Natural killer cell treated with Interleukin-12 subunit alpha and Interleukin-12 subunit beta and Interleukin-15 and Interleukin-18, amount 100 ng/mL, for 72 hours (primary cell): ENCODE results near the gene STC2. TPM values are rescaled to one million over a fixed set of nuclear protein-coding genes. Genes with fewer than 3 reads are reported as not detected.

Experiments used
- ATAC-seq, 2 donors: fragments of 150-1000 bp; cut with Tn5 transposase in 1 of 2; sonication (Bioruptor Pico), chemical (Tn5 transposase) in 1 of 2; 2 replicates each; pipeline ENCODE4 v1.10.0; 2021
- DNase-seq: peaks from one replicate; pipeline ENCODE4 v3.0.0; 2022; ENCODE audit warnings: low spot score
- H3K27ac Mint-ChIP-seq, 2 donors: 1 replicate in 1 of 2; 2 replicates in 1 of 2; pipeline ENCODE4 v1.8.0; 2022; ENCODE audit warnings: mixed read lengths in 2 of 2, mild to moderate bottlenecking in 1 of 2, moderate library complexity in 1 of 2
- H3K27me3 Mint-ChIP-seq, 2 donors: 1 replicate in 1 of 2; 2 replicates in 1 of 2; pipeline ENCODE4 v1.8.0; 2022; ENCODE audit warnings: mixed read lengths in 2 of 2
- H3K36me3 Mint-ChIP-seq: one replicate; pipeline ENCODE4 v1.8.0; 2022; ENCODE audit warnings: mixed read lengths
- H3K4me1 Mint-ChIP-seq, 2 donors: 1 replicate in 1 of 2; 2 replicates in 1 of 2; pipeline ENCODE4 v1.8.0; 2022; ENCODE audit warnings: low read depth in 2 of 2, mixed read lengths in 2 of 2, mild to moderate bottlenecking in 1 of 2
- H3K4me3 Mint-ChIP-seq: one replicate; pipeline ENCODE4 v1.8.0; 2022; ENCODE audit warnings: mixed read lengths
- H3K9me3 Mint-ChIP-seq: 2 replicates; pipeline ENCODE4 v1.8.0; 2022; ENCODE audit warnings: mixed read lengths
- total RNA-seq, 2 donors: library from RNA; stranded (reverse); gene quantifications; one replicate each; pipeline ENCODE4 v1.2.3, GENCODE V29; 2022

STC2 gene
- total RNA-seq, 2 donors from 2014 or later, result 0.59 to 0.78 TPM

DNA sequence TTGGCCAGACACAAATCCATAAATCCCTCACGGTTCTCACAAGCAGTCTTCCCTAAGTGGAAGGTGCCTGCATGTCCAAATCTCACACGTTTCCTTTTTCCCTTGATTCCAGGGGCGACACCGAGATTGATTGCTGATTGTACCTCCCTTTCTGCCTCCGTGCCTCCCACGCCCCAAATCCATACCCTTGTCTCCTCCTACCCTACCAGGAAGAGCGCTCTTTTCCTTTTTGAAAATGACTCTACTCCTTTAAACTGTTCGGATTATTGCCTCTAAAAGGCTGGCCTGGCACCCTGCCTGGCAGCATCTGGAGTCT lies 4.5 kb downstream of the STC2 start:
- peak; percentile 51 for DNase-seq
- no peak for ATAC-seq
- Mint-ChIP-seq H3K4me3 (no peak overlapping the region), H3K9me3 (no peaks in the 10 kb centered on the region), H3K36me3 (no peaks in the 10 kb centered on the region), H3K27ac (no peak overlapping the region), H3K27me3 (peaks cover 41 to 46% of the 10 kb centered on the region in 2 donors), H3K4me1 (peaks cover 4 to 6% of the 10 kb centered on the region in 2 donors)

DNA sequence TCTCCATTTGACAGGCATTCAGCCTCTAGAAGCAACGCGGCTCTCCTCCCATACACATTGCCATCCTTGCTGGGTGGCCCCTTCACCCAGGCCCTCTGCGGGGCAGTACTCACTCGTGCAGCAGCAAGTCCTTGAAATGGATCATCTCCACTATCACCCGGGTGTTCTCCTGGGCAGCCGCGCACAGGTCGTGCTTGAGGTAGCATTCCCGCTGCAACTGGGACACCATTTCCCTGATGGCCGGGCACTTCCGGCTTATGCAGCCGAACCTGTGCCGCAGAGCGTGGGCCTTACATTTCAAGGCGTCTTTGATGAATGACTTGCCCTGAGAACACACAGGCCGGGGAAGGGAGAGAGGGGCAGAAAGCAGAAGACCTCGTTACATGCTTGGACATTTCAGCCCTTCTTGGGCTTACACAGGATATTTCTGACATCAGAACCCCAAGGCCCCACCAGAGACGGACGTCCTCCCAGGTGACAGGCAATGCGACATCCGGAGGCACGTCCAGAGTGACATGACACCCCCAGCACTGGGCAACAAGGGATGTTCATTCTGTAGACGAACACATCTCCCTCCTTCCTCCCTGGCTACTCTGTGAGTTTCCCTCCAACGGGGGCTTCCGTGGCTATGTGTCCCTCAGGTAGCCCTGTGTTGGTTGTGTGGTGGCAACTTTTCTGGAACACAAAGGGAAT lies 5.0 kb downstream of the STC2 start:
- DNase-seq (peak; percentile 37), ATAC-seq (no peak)
- Mint-ChIP-seq H3K4me1 (peaks cover under 1 to 1% of the 10 kb centered on the region in 2 donors), H3K36me3 (no peaks in the 10 kb centered on the region), H3K9me3 (no peaks in the 10 kb centered on the region), H3K4me3 (no peak overlapping the region), H3K27ac (no peak overlapping the region), H3K27me3 (peaks cover 39 to 46% of the 10 kb centered on the region in 2 donors)

DNA sequence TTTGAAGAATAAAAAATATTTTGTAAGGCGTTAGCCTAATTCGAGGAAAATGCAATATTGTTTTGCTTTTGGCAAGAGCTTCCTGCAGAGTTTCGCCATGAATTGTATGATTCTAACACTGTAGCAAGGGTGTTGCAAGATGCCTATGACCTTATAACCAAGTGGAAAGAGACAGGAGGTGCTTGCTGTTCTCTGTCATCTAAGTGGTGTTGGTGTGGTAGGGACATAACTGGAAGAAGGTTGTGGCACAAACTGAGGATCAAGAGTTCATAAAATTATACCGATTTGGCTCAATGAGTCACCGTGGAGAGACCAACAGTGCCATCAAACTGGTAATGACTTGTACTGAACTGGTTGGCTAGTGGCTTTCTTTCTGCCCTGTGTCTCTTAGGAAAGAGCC lies 6.3 kb downstream of the STC2 start:
- Mint-ChIP-seq H3K4me1 (no peaks in the 10 kb centered on the region), H3K9me3 (no peaks in the 10 kb centered on the region), H3K4me3 (no peak overlapping the region), H3K36me3 (no peaks in the 10 kb centered on the region), H3K27me3 (peaks cover 39 to 48% of the 10 kb centered on the region in 2 donors), H3K27ac (no peak overlapping the region)
- DNase-seq, result no peak
- no peak for ATAC-seq

DNA sequence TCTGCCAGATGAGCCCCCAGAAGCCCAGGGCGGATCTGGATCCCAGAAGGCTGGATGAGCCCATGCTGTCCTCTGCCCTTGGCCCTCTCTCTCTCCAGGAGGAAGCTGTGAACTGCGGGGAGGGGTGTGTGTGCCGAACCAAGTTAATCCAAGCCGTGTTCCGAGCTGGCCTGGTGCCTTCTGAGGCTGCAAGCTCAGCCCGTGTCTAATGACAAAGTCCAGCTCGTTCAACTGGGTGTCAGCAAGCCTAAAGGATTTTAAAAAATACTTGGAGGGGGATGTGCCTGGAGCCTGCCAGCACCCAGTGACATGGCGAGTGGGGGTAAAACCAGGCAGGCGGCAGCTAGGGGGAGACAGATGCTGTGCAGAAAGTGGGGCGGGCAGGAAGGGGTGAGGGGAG lies 8.0 kb downstream of the STC2 start:
- Mint-ChIP-seq H3K27me3 (peaks cover 36 to 42% of the 10 kb centered on the region in 2 donors), H3K4me3 (no peak overlapping the region), H3K36me3 (no peaks in the 10 kb centered on the region), H3K27ac (no peak overlapping the region), H3K4me1 (no peaks in the 10 kb centered on the region), H3K9me3 (no peaks in the 10 kb centered on the region)
- DNase-seq, result peak; percentile 34
- peak in 1 of 2 donors; percentile 14 for ATAC-seq

DNA sequence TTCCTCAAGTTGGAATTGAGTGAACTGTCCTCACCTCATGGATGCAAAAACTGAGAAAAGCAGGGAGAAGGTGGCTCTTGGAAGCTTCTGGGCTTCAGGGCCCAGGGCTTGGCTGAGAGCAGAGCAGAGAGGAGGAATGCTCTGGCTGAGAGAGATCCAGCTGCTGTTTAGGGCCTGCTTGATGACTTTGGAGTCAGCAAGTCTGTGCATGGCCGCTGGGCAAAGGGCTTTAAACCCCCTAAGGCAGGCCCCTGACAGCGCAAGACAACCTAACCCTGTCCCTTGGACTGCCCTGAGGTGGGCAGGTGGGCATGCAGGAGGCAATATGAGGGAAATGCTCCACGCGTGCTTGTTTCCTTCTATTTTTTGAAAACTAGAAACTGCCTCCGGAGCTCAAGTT lies 8.6 kb downstream of the STC2 start:
- no peaks in the 10 kb centered on the region for H3K36me3 Mint-ChIP-seq
- DNase-seq, result no peak
- peak in 1 of 2 donors; percentile 39 for ATAC-seq
- no peaks in the 10 kb centered on the region for H3K9me3 Mint-ChIP-seq
- H3K4me1 Mint-ChIP-seq, result no peaks in the 10 kb centered on the region
- H3K27ac Mint-ChIP-seq, result no peak overlapping the region
- no peak overlapping the region for H3K4me3 Mint-ChIP-seq
- H3K27me3 Mint-ChIP-seq, result peaks cover 33 to 41% of the 10 kb centered on the region in 2 donors

DNA sequence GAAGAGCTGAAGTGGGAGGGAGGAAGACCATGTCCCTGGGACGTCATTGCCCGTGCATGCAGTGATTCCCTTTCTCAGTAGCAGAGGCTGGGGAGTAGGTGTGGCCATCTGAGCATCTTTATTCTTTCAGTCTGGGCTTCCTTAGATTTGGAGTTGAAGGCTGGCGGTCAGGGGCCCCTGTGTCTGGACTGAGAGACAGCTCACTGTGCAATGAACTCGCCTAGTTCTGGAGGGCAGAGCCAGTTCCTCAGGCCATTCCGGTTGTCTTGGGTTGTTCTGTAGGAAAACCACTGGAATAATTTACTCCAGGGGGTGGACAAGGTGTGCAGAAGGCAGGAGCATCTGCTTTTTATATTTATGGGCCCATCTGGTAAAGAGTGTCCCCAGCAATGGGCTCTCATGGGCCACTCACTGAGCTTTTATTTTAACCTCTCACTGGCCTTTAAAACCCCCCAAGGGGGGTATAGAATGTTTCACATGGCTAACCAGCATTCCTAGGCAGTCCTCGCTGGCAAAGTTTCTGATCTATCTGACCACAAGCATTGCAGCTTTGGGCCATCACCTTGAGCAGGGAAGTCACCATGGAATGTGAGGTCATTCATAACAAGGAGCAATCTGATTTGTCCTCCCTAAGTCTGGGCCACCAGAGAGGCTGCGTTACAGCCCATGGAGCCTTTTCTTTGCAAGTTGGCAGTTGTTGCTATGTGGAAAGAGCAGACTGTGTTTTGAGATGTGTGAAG lies 9.2 kb downstream of the STC2 start:
- no peak for ATAC-seq
- Mint-ChIP-seq H3K27me3 (peaks cover 30 to 35% of the 10 kb centered on the region in 2 donors), H3K4me1 (no peaks in the 10 kb centered on the region), H3K9me3 (no peaks in the 10 kb centered on the region), H3K36me3 (no peaks in the 10 kb centered on the region), H3K4me3 (no peak overlapping the region), H3K27ac (no peak overlapping the region)
- DNase-seq, result no peak

DNA sequence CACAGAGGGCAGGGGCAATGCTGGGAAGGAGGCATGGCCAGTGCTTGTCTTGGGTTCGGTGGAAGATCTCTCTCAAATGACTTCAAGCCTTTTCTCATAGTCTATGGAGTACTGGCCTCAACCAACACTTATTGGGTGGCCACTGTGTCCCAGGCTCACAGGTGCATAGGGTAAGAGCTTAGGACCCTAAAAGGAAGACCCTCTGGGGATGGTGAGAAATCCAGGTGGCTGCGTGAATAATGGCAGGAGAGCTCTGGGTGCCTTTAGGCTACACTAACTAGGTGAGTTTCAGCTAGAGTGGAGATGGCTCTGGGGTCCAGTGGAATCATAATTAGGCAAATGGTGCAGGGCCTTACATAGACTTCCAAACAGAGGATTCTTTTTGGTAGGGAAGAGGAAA lies 9.9 kb downstream of the STC2 start:
- H3K36me3 Mint-ChIP-seq, result no peaks in the 10 kb centered on the region
- H3K27me3 Mint-ChIP-seq, result peaks cover 27 to 28% of the 10 kb centered on the region in 2 donors
- H3K27ac Mint-ChIP-seq, result no peak overlapping the region
- no peaks in the 10 kb centered on the region for H3K9me3 Mint-ChIP-seq
- no peak overlapping the region for H3K4me3 Mint-ChIP-seq
- DNase-seq (no peak), ATAC-seq (no peak)
- H3K4me1 Mint-ChIP-seq, result no peaks in the 10 kb centered on the region

DNA sequence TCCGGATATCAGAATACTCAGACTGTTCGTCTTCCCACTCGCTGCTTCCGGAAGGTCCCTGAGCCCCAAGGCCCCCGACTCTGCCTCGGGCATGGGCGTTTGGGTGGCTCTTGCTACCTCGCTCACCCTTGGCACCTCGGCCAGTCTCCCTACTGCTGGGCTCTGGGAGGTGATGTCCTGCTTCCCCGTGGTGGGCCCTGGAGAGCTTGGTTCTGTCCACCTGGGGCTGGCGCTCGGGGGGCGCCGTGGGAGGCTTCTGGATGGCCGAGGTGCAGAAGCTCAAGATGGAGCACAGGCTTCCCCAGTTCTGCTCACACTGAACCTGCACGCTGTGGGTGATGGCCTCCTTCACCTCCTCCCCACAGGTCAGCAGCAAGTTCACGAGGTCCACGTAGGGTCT lies 10.4 kb downstream of the STC2 start:
- Mint-ChIP-seq H3K36me3 (no peaks in the 10 kb centered on the region), H3K4me1 (no peaks in the 10 kb centered on the region), H3K4me3 (no peak overlapping the region), H3K27me3 (peaks cover 28 to 32% of the 10 kb centered on the region in 2 donors), H3K9me3 (no peaks in the 10 kb centered on the region), H3K27ac (no peak overlapping the region)
- ATAC-seq (no peak), DNase-seq (no peak)

DNA sequence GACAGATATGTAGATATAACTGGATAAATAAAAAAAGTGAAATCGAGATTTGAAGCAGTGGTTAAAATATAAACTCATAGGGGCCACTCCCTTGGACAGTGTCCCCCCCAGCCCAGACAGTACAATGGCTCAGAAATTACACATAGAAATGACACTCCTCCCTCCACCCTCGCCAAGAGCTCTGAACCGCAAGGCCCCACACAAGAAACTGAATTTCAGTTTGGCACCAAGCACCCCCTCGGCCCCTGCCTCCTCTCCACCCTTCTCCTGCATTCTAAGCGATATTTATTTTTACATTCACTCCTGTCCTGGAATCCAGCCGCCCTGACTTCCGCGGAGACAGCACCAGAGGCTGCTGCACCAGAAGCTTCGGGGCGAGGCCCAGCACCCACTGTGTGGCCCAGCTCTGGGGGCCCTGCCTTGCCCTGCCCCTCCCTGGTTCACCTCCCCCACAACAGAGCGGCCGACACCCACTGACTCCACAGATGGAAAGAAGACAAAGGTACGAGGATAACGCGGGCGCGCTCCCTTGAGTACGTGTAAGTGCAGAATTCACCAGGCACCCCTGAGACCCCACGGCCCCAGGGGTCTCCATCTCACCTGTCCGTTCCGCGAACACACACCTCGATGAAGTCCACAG lies 11.0 kb downstream of the STC2 start:
- Mint-ChIP-seq H3K27ac (no peak overlapping the region), H3K4me1 (no peaks in the 10 kb centered on the region), H3K4me3 (no peak overlapping the region), H3K27me3 (peaks cover 28 to 31% of the 10 kb centered on the region in 2 donors), H3K9me3 (no peaks in the 10 kb centered on the region), H3K36me3 (no peaks in the 10 kb centered on the region)
- DNase-seq (no peak), ATAC-seq (peak in 1 of 2 donors; percentile 7)

DNA sequence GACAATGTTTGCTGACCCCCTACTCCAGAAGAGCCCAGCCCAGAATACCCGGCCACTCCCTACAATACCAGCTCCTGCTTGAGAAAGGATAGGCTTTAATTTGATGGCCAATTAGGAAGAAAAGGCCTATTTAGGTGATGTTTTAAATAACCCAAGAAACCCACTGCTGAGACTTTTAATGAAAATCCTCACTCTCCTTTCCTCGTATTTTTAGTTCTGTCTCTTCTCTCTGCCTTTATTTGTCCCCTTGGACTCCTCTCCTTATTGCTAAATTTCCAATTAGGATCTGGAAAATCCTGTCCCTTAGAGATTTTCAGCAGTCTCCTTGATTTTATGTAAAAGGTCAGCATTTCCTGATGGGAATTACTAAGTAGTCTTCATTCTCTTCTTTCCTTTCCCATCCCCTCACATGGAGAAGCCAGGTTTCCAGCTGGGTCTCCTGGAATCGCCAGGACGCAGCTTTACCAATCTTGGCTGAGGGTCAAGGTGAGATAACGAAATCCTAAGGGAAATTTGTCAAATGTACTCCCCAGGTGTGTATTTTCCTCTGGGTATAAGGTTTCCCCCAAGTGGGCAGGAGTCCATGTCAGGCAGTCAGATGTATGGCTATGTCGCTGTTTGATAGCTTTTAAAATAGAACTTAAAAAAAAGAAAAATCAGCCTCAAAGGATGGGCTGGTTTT lies 11.7 kb downstream of the STC2 start:
- Mint-ChIP-seq H3K4me1 (no peaks in the 10 kb centered on the region), H3K36me3 (no peaks in the 10 kb centered on the region), H3K27ac (no peak overlapping the region), H3K9me3 (no peaks in the 10 kb centered on the region), H3K4me3 (no peak overlapping the region), H3K27me3 (peaks cover 28 to 34% of the 10 kb centered on the region in 2 donors)
- no peak for DNase-seq
- no peak for ATAC-seq

DNA sequence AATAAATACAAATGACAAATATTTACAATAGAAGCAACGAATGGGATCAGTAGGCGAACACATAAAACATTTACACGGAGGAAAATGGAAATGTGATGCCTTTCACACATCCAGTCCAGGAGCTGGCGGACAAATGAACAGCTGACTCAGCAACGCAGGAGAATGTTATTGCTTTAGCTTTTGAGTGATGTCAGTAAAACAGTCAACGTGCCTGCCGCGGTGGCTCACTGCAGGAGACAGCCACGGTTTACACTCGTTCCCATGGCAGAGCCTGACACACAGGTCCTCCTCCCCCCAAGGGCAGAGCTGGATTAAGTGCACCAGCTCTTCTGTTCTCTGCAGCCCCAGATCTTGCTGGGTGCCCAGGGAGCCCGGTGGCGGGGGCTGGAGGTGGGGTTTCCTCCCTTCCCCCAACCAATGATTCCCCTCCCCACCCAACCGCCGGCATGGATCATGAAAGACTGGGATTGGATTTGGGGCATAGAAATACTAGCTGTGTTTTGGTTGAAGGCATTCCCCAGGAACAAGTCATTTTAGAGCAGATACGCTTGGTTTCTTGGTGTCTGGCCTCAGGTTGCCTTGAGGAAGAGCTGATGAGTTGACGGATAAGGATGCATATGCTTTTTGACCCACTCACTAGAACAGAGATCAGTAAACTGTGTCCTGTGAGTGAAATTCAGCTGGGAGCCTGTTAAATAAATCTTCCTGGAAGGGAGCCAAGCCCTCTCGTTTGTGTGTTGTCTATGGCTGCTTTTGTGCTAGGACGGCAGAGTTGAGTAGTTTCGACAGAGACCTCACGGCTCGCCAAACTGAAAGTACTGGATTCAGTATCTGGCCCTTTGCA lies 12.5 kb downstream of the STC2 start:
- no peak overlapping the region for H3K4me3 Mint-ChIP-seq
- H3K27me3 Mint-ChIP-seq, result peaks cover 28 to 38% of the 10 kb centered on the region in 2 donors

DNA sequence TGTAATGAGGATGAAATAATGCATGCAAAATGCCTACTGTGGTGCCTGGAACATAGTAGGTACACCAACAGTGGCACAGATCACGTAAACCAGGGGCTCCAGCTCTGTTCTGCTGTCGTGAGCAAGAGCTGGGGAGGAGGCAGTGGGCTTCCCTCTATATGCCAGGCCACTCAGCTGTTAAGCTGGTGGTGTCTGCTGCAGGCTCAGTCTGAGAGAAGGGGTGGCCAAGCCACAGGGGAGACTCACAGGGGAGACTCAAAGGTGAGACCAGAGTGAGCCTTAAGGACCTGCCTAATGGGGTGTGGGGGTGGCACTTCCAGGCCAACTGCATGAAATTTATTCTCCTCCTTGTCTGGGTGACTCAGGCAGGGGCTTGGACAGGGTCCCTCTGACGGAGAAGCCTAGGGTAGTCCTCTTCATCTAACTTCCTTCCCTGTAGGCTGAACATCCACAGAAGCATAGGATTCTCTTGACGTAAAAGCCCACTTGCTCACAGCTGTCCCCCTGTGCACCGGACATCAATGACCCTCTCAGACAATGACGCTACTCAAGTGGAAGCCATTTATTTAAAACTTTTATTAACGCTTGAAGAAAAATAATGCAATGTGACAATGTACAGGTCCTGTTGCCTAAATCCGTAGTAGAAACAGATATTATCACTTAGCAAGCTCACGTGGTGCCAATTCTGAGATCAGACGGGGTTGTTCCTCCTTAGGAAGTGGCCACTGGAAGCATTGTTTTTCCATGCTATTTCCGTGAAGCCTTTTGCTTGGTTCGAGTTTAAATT lies 13.9 kb downstream of the STC2 start:
- no peak overlapping the region for H3K27ac Mint-ChIP-seq
- H3K27me3 Mint-ChIP-seq, result peaks cover 25 to 32% of the 10 kb centered on the region in 2 donors
- no peaks in the 10 kb centered on the region for H3K36me3 Mint-ChIP-seq
- no peaks in the 10 kb centered on the region for H3K9me3 Mint-ChIP-seq
- ATAC-seq (peak in 1 of 2 donors; percentile 28), DNase-seq (no peak)
- no peaks in the 10 kb centered on the region for H3K4me1 Mint-ChIP-seq
- H3K4me3 Mint-ChIP-seq, result no peak overlapping the region

More for the DNA sequence above, 12.5 kb downstream of the STC2 start:
- Mint-ChIP-seq H3K36me3 (no peaks in the 10 kb centered on the region), H3K4me1 (no peaks in the 10 kb centered on the region), H3K27ac (no peak overlapping the region), H3K9me3 (no peaks in the 10 kb centered on the region)
- ATAC-seq (no peak), DNase-seq (peak; percentile 5)
